Ureter (tissue), 1 donor: ENCODE data around the gene C15orf62. TPM values are rescaled to one million over a fixed set of nuclear protein-coding genes. Genes with fewer than 3 reads are reported as not detected.
A peak's percentile ranks its signal among the peaks of the same experiment; 100 is the strongest.

Experiments used
- DNase-seq: peaks from one replicate; pipeline ENCODE4 v3.0.0-alpha.2; 2020; ENCODE audit warnings: low spot score
- total RNA-seq: library from RNA; stranded (reverse); gene quantifications from one replicate; pipeline ENCODE4 v1.2.4, GENCODE V29; 2023
- donor health status: DM: yes; HTN: yes; CAD: no.

The C15orf62 gene
- total RNA-seq, 1 donor from 2014 or later = 0.52 TPM

DNA sequence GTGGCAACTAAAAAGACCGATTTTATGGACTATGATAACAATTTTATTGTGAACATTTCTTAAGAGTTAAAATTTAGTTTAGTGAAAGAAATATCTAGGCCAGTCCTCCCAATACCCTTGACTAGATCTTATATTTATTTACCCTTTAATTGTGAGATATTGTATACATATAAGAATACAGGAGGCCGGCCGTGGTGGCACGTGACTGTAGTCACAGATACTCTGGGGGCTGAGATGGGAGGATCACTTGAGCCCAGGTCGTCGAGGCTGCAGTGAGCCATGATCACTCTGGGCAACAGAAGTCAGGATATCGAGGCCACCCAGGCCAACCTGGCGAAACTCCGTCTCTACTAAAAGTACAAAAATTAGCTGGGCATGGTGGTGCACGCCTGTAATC, 14.0 kb upstream of the C15orf62 start:
- DNase-seq = no peak

GRCh38 chr15:40756938-40757337, 12.8 kb upstream of the C15orf62 start:
- DNase-seq = no peak

GRCh38 chr15:40759961-40760360, 9.8 kb upstream of the C15orf62 start:
- no peak for DNase-seq

DNA sequence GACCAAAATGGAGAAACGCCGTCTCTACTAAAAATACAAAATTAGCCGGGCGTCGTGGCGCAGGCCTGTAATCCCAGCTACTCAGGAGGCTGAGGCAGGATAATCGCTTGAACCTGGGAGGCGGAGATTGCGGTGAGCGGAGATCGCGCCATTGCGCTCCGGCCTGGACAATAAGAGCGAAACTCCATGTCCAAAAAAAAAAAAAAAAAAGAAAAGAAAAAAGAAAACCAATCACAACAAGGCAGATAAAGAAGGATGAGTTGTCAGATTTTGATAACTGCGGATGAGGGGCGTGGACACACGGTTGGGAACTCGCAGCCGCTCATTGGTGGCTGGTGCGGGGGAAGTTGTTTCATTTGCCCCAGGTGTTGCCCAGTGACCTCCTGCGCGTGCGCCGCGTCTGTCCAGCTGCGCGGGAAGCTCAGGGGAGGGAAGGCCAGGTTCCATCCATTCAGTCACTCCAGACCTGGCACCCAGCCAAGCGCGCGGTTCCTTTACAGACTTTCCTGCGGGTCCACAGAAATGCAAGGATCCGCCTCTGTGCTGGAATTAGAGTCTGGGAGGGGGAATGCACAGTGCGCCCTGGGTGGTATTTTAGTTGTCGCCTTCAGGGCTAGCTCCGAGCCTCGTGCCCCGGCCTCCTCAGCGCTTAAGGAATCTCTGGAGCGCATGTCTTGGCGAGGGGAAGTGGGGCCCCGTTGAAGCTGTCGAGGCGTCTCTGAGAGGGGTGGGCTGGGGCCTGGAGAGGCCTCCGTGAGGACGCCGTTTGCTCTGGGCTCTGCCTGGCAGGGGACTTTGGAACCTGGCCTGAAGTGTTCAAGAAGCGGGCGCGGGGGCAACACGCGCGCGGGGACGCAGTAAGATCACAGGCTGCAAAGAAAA, 6.6 kb upstream of the C15orf62 start:
- DNase-seq = peak; percentile 80

DNA sequence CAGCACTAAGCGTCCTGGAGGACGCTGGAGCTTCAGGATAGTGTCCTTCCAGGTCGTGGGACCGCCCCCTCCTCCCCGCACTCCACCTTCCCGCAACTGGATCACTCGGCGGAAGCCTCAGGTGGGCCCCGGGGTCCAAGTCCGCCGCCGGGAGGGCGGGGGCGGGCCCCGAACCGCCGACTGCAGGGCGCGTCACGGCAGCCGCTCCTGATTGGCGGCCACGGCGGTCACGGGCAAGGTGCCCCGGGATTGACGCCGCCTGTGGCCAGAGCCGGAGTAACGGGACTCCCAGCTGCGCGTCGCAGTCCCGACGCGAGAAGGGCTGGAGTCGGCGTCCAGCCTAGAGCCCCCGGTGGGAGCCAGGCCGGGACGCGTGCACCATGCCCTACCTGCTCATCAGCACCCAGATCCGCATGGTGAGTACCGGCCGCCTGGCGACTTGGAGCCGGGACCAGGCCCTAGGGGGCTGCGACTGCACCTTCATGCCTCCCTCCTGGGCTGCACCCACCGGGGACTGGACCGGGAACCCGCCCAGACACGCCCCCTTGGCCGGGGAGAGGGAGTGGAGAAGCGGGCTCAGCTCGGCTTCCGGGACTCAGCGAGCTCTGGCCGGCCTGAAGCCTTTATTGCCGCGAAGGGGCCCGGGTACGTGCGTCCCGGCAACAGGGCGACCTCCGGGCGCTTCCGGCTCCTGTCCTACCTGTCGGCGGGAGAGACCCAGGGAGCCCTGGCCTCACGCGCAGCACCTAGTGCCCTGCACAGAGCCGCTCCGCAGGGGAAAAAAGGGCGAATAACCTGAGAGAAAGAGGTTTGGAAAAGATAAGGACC, 5.8 kb upstream of the C15orf62 start, which contains the start of gene GCHFR:
Gene GCHFR (plus strand): TSS at position 268 of the 828 bp plus-strand sequence. CDS start 113 bp downstream, at position 381.
- peak; percentile 85 for DNase-seq

DNA sequence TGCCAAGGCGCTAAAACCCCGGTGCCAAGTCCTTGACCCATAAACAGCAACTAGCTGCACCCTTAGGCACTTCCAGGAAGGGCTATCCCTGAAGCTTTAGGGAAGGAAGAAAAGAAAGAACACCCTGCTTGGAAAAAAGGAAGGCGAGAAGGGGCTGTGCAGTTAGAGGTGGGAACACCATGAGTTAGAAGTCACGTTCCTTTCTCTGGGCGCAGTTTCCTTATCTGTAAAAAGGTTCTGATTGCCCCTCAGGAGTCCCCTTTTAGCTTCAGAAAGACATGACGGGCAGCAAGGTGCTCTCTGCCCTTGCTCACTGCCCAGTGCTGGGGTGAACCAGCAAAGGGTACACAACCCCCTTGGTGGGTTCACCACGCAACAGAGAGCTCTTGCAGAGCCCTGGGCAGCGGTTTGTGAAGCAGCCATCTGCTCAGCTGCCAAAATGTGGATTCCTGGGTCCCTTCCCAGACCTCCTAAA, 5.1 kb upstream of the C15orf62 start:
- DNase-seq = no peak

GRCh38 chr15:40766194-40766815, 3.5 kb upstream of the C15orf62 start:
- no peak for DNase-seq

DNA sequence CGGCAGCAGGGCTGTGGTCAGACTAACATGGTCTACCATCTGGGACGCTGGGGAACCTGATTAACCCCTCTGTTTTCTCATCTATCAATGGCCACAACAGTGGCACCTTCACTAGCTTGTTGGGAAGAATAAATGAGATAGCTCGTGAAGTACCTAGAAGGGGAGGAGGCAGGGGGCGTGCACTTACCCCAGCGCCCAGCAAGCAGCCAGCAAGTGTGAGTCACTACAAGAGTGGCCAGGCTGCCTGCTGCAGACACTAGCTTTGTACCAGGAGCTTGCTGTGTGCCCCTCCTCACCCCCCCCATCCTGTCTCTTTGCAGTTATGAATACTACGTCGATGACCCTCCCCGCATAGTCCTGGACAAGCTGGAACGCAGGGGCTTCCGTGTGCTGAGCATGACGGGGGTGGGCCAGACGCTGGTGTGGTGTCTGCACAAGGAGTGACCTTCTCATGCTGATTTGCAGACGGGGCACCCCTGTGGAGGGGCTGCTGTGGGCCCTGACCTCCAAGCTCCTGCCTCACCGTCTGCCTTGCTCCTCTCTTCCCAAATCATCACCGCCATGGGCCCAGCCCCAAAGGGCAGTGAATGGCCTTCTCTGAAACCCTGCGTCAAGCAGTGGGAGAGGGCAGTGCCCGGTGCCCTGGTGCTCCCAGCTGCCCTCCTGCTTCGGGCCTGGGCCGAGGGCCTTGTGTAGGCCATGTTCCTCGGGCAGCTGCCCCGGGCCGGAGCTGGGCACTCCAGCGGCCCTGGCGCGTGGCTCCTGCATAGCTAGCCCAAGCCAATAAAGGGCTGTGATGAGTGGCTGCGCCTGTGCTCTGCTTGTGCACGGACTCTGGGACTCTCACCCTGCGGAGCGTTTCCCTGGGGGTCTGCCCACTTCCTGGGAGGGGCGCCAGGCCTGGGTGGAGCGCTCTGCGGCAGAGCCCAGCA, 2.6 kb upstream of the C15orf62 start:
- DNase-seq = no peak

DNA sequence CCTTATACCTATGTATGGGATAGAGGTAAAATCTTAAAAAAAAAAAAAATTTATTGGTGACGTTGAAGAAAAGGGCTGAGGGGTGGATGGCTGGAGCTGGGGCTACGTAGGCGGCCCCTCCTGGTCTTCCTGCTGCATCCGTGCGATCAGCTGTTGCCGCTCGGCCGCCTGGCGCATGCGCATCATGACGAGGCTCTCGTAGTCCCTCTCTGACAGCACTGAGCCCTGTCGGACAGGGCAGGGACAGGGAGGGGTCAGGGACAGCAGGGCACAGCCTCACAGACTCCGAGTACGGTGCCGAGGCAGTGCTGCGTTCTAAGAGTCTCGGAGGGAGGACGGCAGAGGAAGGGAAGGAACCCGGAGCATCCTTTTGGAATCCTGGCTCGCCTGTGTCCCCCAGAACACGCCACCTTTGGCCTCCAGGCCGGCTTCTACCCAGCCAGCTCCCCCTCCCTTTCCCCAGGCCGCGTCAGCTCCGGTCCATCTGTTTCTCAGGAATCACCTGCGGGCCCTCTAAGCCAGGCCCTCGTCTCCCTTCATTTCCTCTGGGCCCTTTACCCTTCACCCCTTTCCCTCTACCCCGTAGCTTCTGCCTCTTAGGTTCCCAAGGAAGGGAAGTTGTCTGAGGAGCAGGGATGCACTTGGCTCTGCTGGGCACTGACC, 1.8 kb upstream of the C15orf62 start:
- DNase-seq = no peak

DNA sequence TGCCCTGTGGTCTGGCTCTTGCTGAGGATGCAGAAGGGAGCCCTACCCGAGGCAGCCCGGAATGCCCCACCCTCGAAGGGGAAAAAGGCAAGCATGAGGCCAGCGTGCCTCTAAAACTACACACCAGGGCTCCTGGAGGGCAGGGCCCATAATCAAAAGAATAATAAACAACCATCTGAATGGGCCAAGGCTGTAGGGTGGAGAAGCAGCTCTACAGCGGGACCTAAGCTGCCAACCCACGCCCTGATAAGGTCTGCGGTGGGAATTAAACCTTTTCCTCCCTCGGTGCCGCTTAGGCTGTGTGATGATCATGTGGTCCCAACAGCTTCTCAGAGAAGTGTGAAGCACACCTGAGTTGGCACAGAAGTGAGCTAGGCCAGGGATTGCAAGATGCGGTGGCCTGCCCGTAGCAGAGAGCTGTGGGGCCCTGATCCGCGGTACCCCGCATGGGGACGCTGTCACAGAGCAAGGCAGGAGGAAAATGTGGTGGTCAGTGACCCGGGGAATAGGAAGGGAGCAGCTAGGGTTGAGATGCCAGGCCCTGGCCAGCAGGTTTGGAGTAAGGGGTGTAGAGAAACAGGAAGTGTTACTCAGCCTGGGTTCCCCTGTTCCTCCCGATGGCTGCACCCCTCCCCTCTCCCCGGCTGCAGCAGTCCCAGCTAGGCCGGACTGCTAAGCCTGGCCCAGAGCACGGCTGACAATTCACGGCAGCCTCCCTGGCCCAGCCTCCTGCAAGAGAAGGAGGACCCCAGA, 1.1 kb upstream of the C15orf62 start:
- DNase-seq = no peak

DNA sequence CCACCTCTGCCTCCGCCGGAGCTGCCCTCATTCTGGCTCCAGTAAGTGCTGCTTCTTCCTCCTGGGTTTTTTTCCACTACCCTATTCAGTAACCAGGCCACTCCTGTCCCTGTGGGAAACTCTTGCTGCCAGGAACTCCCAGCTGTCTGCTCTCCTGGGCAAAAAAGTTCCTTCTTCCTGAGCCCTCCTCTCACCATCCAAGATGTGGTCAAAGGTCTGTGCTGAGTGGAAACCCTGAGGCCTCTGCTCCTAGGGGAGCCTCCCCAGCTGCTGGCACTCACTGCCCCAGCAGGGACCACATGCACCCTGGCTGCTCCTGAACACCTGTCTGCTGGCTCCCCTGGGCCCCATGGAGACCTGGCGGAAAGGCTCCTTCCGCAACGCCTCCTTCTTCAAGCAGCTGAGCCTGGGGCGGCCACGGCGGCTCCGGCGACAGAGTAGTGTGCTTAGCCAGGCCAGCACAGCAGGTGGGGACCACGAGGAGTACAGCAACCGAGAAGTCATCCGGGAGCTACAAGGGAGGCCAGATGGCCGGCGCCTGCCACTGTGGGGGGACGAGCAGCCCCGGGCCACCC, 454 bp downstream of the C15orf62 start:
- DNase-seq = no peak

DNA sequence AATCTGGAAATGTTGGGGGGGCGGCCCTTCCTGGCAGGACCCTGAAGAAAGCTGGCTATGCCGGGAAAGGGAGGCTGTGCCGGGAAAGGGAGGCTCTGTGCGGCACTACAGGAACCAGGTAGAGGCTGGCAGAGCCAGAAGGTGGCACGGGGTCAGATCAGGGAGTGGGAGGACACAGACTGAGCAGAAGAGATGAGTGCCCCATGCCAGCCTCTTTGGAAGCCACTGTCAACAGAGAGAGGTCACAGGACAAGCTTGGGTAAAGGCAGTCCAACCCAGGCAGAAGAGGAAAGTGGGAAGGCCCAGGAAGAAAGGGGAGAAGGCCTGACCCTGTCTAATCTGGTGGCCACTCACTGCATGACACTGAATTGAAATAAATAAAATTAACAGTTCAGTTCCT, 1.5 kb downstream of the C15orf62 start:
- DNase-seq = no peak

GRCh38 chr15:40772014-40772413, 2.2 kb downstream of the C15orf62 start:
- no peak for DNase-seq

GRCh38 chr15:40773496-40773895, 3.7 kb downstream of the C15orf62 start:
- no peak for DNase-seq

DNA sequence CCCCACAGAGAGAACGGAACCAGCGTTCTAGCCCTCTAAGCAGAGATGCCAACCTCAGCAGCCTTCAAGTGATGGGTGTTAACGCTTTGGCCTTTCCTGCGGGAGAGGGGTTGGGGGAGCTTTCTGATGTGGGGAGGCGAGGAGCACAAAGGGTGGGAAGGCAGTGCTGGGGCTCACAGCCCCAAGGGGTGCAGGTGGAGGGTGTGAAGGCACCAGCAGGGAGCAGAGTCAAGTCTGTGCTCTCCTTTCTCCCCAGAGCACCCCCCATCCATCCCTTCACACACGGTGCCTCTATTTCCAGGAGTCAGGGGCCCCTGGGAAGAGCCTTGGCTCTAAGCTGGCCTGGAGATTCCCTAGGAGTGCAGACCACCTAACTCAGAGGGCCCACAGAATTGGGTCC, 4.1 kb downstream of the C15orf62 start:
- DNase-seq = no peak

GRCh38 chr15:40775007-40775406, 5.2 kb downstream of the C15orf62 start:
- no peak for DNase-seq

GRCh38 chr15:40775740-40776536, 6.2 kb downstream of the C15orf62 start:
- no peak for DNase-seq

DNA sequence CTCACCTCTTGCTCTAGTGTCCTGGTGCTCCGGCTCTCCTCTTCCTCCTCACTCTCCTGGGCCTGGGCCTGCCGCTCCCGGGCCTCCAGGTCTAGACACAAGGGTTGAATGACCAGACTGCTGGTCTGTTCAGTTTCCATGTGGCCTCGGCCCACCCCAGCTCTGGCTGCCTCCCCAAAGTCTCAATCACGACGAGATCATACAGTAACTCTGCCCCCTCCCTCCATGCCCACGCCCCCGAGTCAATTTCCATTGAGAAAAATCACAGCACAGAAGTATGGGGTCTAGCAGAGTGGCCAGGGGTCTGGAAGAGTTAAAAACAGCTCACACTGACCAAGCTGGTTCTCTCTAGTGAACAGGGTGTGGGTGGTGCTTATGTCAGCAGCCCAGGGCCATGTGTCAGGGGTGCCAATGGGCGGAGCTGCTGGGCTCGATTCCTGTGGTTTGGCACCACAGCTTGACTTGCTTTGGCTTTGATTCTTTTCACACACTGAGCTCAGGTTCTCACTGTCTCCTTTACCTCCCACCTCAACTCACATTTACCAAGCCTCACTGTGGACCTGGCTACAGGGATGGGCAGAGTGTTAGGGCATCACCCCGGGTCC, 6.9 kb downstream of the C15orf62 start:
- peak; percentile 74 for DNase-seq
